ENCODE measurements around the gene MDP1.

Gene MDP1

DNA sequence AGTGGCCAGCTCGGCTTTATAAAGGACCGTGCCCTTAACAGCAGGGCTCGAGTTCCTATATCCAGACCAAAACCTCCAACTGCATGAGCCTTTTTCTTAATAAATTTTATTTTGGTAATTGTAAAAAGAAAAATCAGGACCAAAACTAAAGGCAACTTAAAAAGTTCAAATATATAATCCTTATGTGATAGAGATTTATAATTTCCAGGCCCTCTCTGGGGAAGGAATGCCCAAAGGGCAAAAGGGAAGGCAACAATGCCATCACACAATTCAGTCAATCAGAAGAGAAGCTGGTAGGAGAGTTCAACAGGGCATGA lies 26.8 kb downstream of the MDP1 start:
- H3K27me3 Mint-ChIP-seq (ENCODE audit: low read depth) = no peaks in the 10 kb centered on the region
- peaks cover 32% of the 10 kb centered on the region for H3K36me3 Mint-ChIP-seq (ENCODE audit: low read depth)
- peaks cover 44% of the 10 kb centered on the region for H3K4me1 Mint-ChIP-seq (ENCODE audit: low read depth)
- H3K4me3 Mint-ChIP-seq = peak overlapping the region; percentile 87
- H3K27ac Mint-ChIP-seq = peak overlapping the region; percentile 85
- no peaks in the 10 kb centered on the region for H3K9me3 Mint-ChIP-seq

GRCh38 chr14:24188251-24189058 lies 27.4 kb downstream of the MDP1 start, which contains the start of gene IPO4:
Gene IPO4 (minus strand): TSS chr14:24188816. CDS start chr14:24188787, 29 bp downstream.
- Mint-ChIP-seq H3K36me3 (ENCODE audit: low read depth) (peaks cover 34% of the 10 kb centered on the region), H3K4me1 (ENCODE audit: low read depth) (peaks cover 43% of the 10 kb centered on the region), H3K4me3 (peak within 1 kb of the TSS; percentile 87), H3K9me3 (no peaks in the 10 kb centered on the region), H3K27ac (peak within 1 kb of the TSS; percentile 85), H3K27me3 (ENCODE audit: low read depth) (no peaks in the 10 kb centered on the region)

GRCh38 chr14:24187539-24187915 lies 28.3 kb downstream of the MDP1 start:
- Mint-ChIP-seq H3K36me3 (ENCODE audit: low read depth) (peaks cover 31% of the 10 kb centered on the region), H3K27me3 (ENCODE audit: low read depth) (no peaks in the 10 kb centered on the region), H3K9me3 (no peaks in the 10 kb centered on the region), H3K4me1 (ENCODE audit: low read depth) (peaks cover 37% of the 10 kb centered on the region), H3K27ac (peak overlapping the region; percentile 85), H3K4me3 (peak overlapping the region; percentile 87)

GRCh38 chr14:24186831-24187538 lies 28.9 kb downstream of the MDP1 start:
- no peaks in the 10 kb centered on the region for H3K27me3 Mint-ChIP-seq (ENCODE audit: low read depth)
- peak overlapping the region; percentile 87 for H3K4me3 Mint-ChIP-seq
- H3K9me3 Mint-ChIP-seq = no peaks in the 10 kb centered on the region
- H3K36me3 Mint-ChIP-seq (ENCODE audit: low read depth) = peaks cover 27% of the 10 kb centered on the region
- H3K27ac Mint-ChIP-seq = peak overlapping the region; percentile 18
- H3K4me1 Mint-ChIP-seq (ENCODE audit: low read depth) = peaks cover 32% of the 10 kb centered on the region

GRCh38 chr14:24185741-24186140 lies 30.1 kb downstream of the MDP1 start:
- Mint-ChIP-seq H3K27ac (no peak overlapping the region), H3K36me3 (ENCODE audit: low read depth) (peaks cover 27% of the 10 kb centered on the region), H3K4me3 (no peak overlapping the region), H3K9me3 (no peaks in the 10 kb centered on the region), H3K4me1 (ENCODE audit: low read depth) (peaks cover 25% of the 10 kb centered on the region), H3K27me3 (ENCODE audit: low read depth) (no peaks in the 10 kb centered on the region)

DNA sequence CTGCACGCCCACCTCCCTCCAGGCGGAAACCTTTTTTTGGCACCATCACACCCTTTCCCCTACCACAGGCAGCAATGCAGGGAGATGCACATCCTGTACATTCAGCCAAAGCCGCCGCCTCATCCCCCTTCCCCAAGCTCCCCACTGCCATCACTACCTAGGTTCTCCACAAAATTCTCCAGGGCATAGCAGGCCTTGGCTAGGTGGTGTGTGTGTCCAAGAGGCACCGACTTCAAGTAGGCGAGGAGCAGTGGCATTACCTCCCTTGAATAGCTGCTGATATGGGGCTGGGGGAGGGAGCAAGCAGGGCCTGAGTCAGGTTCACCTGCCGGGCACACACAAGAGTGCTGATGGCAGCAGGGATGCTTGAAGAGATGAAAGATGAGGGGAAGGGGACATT lies 30.8 kb downstream of the MDP1 start:
- Mint-ChIP-seq H3K27me3 (ENCODE audit: low read depth) (no peaks in the 10 kb centered on the region), H3K4me3 (no peak overlapping the region), H3K4me1 (ENCODE audit: low read depth) (peaks cover 21% of the 10 kb centered on the region), H3K27ac (no peak overlapping the region), H3K36me3 (ENCODE audit: low read depth) (peaks cover 32% of the 10 kb centered on the region), H3K9me3 (no peaks in the 10 kb centered on the region)

DNA sequence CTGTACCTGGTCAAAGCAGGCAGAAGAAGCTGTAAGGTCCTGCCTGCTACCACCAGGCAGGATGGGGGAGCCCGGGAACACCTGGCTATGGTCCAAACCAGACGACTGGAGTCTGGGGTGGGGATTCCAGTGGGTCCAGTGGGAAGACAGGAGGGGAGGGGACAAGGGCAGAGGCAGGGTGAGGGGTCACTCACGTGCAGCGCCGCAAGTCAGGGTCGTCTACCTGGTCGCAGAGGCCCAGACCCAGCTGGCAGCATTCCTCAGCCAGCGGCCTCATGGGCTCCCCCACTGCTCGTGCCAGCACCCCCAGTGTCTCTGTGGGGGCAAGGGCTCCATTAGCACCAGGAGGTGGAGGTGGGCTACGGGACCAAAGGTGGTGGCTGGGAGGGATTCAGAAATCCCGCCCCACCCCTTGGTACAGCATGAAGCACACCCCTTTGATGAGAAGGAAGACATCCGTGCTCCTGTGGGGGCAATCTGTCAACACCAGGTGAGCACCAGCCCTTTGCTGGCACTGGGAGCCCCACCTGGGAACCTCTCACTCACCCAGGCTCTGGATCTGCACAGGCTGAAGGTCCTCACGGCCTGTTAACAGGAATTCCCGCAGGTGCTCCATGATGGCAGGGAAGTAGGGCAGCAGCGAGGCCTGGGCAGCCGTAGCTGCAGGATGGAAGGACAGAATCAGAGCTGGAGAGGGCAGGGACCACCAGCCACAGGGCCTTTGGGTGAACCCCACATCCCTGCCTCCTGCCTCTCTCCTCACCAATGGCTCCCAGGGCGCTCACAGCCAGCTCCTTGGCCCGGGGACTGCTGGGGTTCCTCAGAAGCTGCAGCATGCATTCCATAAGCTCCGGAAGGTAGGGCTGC lies 31.5 kb downstream of the MDP1 start:
- Mint-ChIP-seq H3K27ac (no peak overlapping the region), H3K4me3 (no peak overlapping the region), H3K27me3 (ENCODE audit: low read depth) (no peaks in the 10 kb centered on the region), H3K36me3 (ENCODE audit: low read depth) (peaks cover 34% of the 10 kb centered on the region), H3K4me1 (ENCODE audit: low read depth) (peaks cover 16% of the 10 kb centered on the region), H3K9me3 (no peaks in the 10 kb centered on the region)

GRCh38 chr14:24183014-24183481 lies 32.8 kb downstream of the MDP1 start:
- H3K4me3 Mint-ChIP-seq = no peak overlapping the region
- H3K27ac Mint-ChIP-seq = no peak overlapping the region
- H3K27me3 Mint-ChIP-seq (ENCODE audit: low read depth) = no peaks in the 10 kb centered on the region
- no peaks in the 10 kb centered on the region for H3K9me3 Mint-ChIP-seq
- peaks cover 38% of the 10 kb centered on the region for H3K36me3 Mint-ChIP-seq (ENCODE audit: low read depth)
- peaks cover 10% of the 10 kb centered on the region for H3K4me1 Mint-ChIP-seq (ENCODE audit: low read depth)

- H3K9me3 Mint-ChIP-seq = no peaks in the 10 kb centered on the region
- peak overlapping the region; percentile 58 for H3K27ac Mint-ChIP-seq
- no peaks in the 10 kb centered on the region for H3K27me3 Mint-ChIP-seq (ENCODE audit: low read depth)
- peaks cover 4% of the 10 kb centered on the region for H3K4me1 Mint-ChIP-seq (ENCODE audit: low read depth)
- peaks cover 40% of the 10 kb centered on the region for H3K36me3 Mint-ChIP-seq (ENCODE audit: low read depth)
- no peak overlapping the region for H3K4me3 Mint-ChIP-seq
Observed at GRCh38 chr14:24182110-24182882, 33.6 kb downstream of the MDP1 start.

DNA sequence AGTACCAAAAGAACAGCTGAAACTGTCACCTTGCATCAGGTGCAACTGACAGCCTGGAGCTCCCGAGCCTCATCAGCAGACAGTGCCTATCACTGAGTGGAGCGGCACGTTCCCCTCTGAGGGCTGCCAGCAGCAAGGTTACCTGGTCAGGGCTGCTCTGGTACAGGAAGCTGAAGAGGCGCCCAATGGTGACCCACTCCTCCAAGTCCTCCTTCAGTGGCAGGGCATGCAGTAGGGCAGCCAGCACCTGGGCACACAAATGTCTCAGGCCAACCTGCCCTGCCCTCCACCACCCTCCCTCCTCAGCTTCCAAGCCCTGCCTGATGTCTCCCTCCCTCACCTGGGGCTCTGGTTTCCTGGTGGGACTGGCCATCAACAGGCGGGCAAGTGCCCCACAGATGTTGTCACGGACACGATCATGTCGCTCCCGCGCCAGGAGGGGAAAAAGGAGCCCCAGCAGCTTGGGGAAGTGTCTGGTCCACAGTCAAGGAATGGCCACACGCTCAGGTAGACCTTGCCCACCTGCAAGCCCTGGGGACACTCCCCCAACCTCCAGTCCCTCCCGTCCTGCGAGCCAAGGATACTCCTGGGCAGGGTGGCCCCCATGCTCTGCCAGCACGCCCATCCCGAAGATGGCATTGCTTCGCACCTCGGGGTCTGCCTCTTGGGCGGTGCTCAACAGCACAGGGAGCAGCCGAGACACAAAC lies 34.3 kb downstream of the MDP1 start:
- peak overlapping the region; percentile 9 for H3K27ac Mint-ChIP-seq

DNA sequence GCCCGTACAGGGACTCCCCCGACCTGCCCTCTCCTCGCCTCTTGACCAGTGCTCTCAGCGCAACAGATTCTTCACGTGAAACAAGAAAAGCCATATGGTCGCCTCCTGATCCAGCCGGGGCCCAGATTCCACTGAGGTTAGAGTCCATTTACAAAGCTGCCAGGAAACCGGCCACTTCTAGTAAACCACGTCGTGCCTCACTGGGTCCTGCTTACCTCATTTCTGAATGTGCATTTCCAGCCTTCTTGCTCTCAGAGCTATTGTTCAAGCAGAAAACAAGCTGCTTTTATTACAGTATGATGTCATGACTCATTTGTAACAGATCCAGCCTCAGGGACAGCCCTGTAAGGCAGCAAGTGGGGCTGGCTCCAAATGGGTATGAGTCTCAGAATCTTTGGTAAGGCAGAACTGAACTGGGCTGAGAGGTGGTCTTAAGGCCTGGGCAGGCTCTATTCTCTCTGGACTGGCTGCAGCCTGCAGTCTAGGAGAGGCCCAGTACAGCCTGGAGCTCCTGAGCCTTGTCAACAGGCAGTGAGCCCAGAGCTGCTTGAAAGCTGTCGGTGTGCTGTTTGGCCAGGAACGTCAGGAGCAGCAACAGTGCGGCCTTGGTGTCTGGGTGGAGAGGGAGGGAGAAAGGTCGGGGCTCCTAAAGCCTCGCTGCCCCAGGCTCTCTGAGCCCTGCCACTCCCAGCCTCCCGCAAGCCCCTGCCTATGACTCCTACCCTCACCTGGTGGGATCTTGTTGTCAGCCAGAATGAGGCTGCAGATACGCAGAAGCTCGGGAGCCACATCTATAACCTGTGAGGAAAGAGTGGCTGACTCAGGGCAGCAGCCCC lies 35.7 kb downstream of the MDP1 start:
- H3K36me3 Mint-ChIP-seq (ENCODE audit: low read depth) = peaks cover 44% of the 10 kb centered on the region
- no peaks in the 10 kb centered on the region for H3K9me3 Mint-ChIP-seq
- H3K4me1 Mint-ChIP-seq (ENCODE audit: low read depth) = no peaks in the 10 kb centered on the region
- H3K27me3 Mint-ChIP-seq (ENCODE audit: low read depth) = no peaks in the 10 kb centered on the region
- no peak overlapping the region for H3K4me3 Mint-ChIP-seq
- H3K27ac Mint-ChIP-seq = no peak overlapping the region

More for the DNA sequence above, 34.3 kb downstream of the MDP1 start:
- no peak overlapping the region for H3K4me3 Mint-ChIP-seq
- H3K4me1 Mint-ChIP-seq (ENCODE audit: low read depth) = no peaks in the 10 kb centered on the region
- H3K36me3 Mint-ChIP-seq (ENCODE audit: low read depth) = peaks cover 45% of the 10 kb centered on the region
- no peaks in the 10 kb centered on the region for H3K27me3 Mint-ChIP-seq (ENCODE audit: low read depth)
- H3K9me3 Mint-ChIP-seq = no peaks in the 10 kb centered on the region

GRCh38 chr14:24179294-24179960 lies 36.4 kb downstream of the MDP1 start:
- no peak overlapping the region for H3K4me3 Mint-ChIP-seq
- H3K4me1 Mint-ChIP-seq (ENCODE audit: low read depth) = no peaks in the 10 kb centered on the region
- no peaks in the 10 kb centered on the region for H3K9me3 Mint-ChIP-seq
- H3K27ac Mint-ChIP-seq = no peak overlapping the region
- no peaks in the 10 kb centered on the region for H3K27me3 Mint-ChIP-seq (ENCODE audit: low read depth)
- H3K36me3 Mint-ChIP-seq (ENCODE audit: low read depth) = peaks cover 52% of the 10 kb centered on the region

All from T-helper 1 cell treated with Interleukin-12 subunit alpha and Interleukin-12 subunit beta and Interleukin-4 antibody, amounts not matched to agents 30 μg/mL and 1 μg/mL, for 36 hours (primary cell).